Bronchial epithelial cell (primary cell): Measurements from ENCODE around the gene DNAAF8. TPM values are rescaled to one million over a fixed set of nuclear protein-coding genes. Genes with fewer than 3 reads are reported as not detected.

ENCODE experiments used
- DNase-seq: peaks from one replicate; pipeline ENCODE4 v3.0.0-alpha.2; 2010; ENCODE audit warnings: low read depth
- FAIRE-seq: peaks from 2 replicates; lab custom pipeline; 2011; peaks lifted over from hg19 to GRCh38; lab: Jason Lieb, UNC
- H3K27me3 ChIP-seq: 2 replicates; pipeline ENCODE4 v1.5.1; 2011; ENCODE audit warnings: low read length; ENCODE audit not compliant: control insufficient read depth, insufficient read depth
- H3K36me3 ChIP-seq: 2 replicates; pipeline ENCODE4 v1.5.1; 2011; ENCODE audit warnings: low read length; ENCODE audit not compliant: control insufficient read depth, insufficient read depth
- H3K4me3 ChIP-seq: 2 replicates; pipeline ENCODE4 v1.5.1; 2011; ENCODE audit warnings: mild to moderate bottlenecking, low read depth, low read length, control low read depth
- CTCF ChIP-seq: IDR thresholded peaks from 2 replicates; pipeline ENCODE4 v1.5.1; 2011; ENCODE audit warnings: mild to moderate bottlenecking, moderate library complexity, low read length, control low read depth, inconsistent platforms; ENCODE audit not compliant: insufficient read depth, severe bottlenecking
- total RNA-seq: library from RNA; depleted of rRNA; stranded (reverse); fragments of >200 nt; gene quantifications from 2 replicates; pipeline ENCODE4 v1.2.1, GENCODE V29; 2014

DNAAF8 gene
- total RNA-seq, 1 donor from 2014 or later, result under 0.01 TPM

GRCh38 chr16:4798456-4798855, 64.1 kb downstream of the DNAAF8 start:
- Histone ChIP-seq H3K27me3 (no peaks in the 10 kb centered on the region), H3K4me3 (no peak overlapping the region), H3K36me3 (peaks cover 10% of the 10 kb centered on the region)
- TF ChIP-seq CTCF, result no peak
- DNase-seq, result no peak
- FAIRE-seq, result no peak

Other genes with a start within 250 kb of the DNAAF8 start
- gene CDIP1, start 195.8 kb upstream of the DNAAF8 start, total RNA-seq, result 7.4 and 9.5 TPM in 2 replicates
- not detected in 2 replicates for gene C16orf96, start 178.2 kb upstream of the DNAAF8 start, total RNA-seq
- gene UBALD1, start 119.6 kb upstream of the DNAAF8 start, total RNA-seq, result 3.7 and 4.7 TPM in 2 replicates
- gene MGRN1, start 109.7 kb upstream of the DNAAF8 start, total RNA-seq, result 6.1 and 10.1 TPM in 2 replicates
- 21.1 and 34.8 TPM in 2 replicates for gene NUDT16L1, start 41.0 kb upstream of the DNAAF8 start, total RNA-seq
- gene ANKS3, start 266 bp upstream of the DNAAF8 start, total RNA-seq, result 13.3 and 16.8 TPM in 2 replicates
- 5.8 TPM in 2 replicates for gene ZNF500, start 32.6 kb downstream of the DNAAF8 start, total RNA-seq
- gene SEPTIN12, start 53.8 kb downstream of the DNAAF8 start, total RNA-seq, result not detected in 2 replicates
- gene SMIM22, start 60.8 kb downstream of the DNAAF8 start, total RNA-seq, result 0.79 and 9.0 TPM in 2 replicates
- gene ROGDI, start 68.1 kb downstream of the DNAAF8 start, total RNA-seq, result 16.1 and 19.8 TPM in 2 replicates
- gene GLYR1, start 112.8 kb downstream of the DNAAF8 start, total RNA-seq, result 31.1 and 35.5 TPM in 2 replicates
- 17.6 and 21.8 TPM in 2 replicates for gene UBN1, start 112.9 kb downstream of the DNAAF8 start, total RNA-seq
- gene PPL, start 202.6 kb downstream of the DNAAF8 start, total RNA-seq, result 184 and 378 TPM in 2 replicates
- gene SEC14L5, start 223.8 kb downstream of the DNAAF8 start, total RNA-seq, result under 0.01 and 0.13 TPM in 2 replicates